ENCODE data around the gene SRGAP3.
"Not testable (repeated sequence)": the region's sequence is repeated elsewhere in the genome, so short reads cannot be mapped to it uniquely, and the experiment has no call there.

The SRGAP3 gene

GRCh38 chr3:9249273-9250192, at the start of gene SRGAP3:
Gene SRGAP3 (minus strand): TSS chr3:9249646. CDS start chr3:9248951, 695 bp downstream.
- DNase-seq (ENCODE audit: low read depth): peak; percentile 70

GRCh38 chr3:9298236-9298635, 48.8 kb upstream of the SRGAP3 start:
- DNase-seq (ENCODE audit: low read depth): no peak

- DNase-seq (ENCODE audit: low read depth): no peak
These were observed 46.8 kb upstream of the SRGAP3 start for GRCh38 chr3:9296241-9296640.

- DNase-seq (ENCODE audit: low read depth): no peak
These were observed 45.6 kb upstream of the SRGAP3 start for GRCh38 chr3:9295007-9295406.

GRCh38 chr3:9293953-9294352, 44.5 kb upstream of the SRGAP3 start:
- DNase-seq (ENCODE audit: low read depth): not testable (repeated sequence)

GRCh38 chr3:9293076-9293475, 43.6 kb upstream of the SRGAP3 start:
- DNase-seq (ENCODE audit: low read depth): no peak

GRCh38 chr3:9292516-9292915, 43.1 kb upstream of the SRGAP3 start:
- no peak for DNase-seq (ENCODE audit: low read depth)

GRCh38 chr3:9291821-9292410, 42.5 kb upstream of the SRGAP3 start:
- DNase-seq (ENCODE audit: low read depth): no peak

- DNase-seq (ENCODE audit: low read depth): no peak
These were observed 41.1 kb upstream of the SRGAP3 start for GRCh38 chr3:9290566-9290965.

- not testable (repeated sequence) for DNase-seq (ENCODE audit: low read depth)
These were observed 32.1 kb upstream of the SRGAP3 start for GRCh38 chr3:9281533-9281932.

GRCh38 chr3:9280451-9281219, 31.2 kb upstream of the SRGAP3 start:
- no peak for DNase-seq (ENCODE audit: low read depth)

- no peak for DNase-seq (ENCODE audit: low read depth)
These were observed 30.5 kb upstream of the SRGAP3 start for GRCh38 chr3:9279966-9280365.

- no peak for DNase-seq (ENCODE audit: low read depth)
These were observed 29.1 kb upstream of the SRGAP3 start for GRCh38 chr3:9278498-9278897.

- no peak for DNase-seq (ENCODE audit: low read depth)
These were observed 28.6 kb upstream of the SRGAP3 start for GRCh38 chr3:9278085-9278484.

- no peak for DNase-seq (ENCODE audit: low read depth)
These were observed 27.4 kb upstream of the SRGAP3 start for GRCh38 chr3:9276761-9277370.

GRCh38 chr3:9271903-9272302, 22.5 kb upstream of the SRGAP3 start:
- DNase-seq (ENCODE audit: low read depth): no peak

GRCh38 chr3:9270704-9271103, 21.3 kb upstream of the SRGAP3 start:
- no peak for DNase-seq (ENCODE audit: low read depth)

GRCh38 chr3:9266716-9267115, 17.3 kb upstream of the SRGAP3 start:
- no peak for DNase-seq (ENCODE audit: low read depth)

- no peak for DNase-seq (ENCODE audit: low read depth)
These were observed 10.9 kb upstream of the SRGAP3 start for GRCh38 chr3:9260305-9260704.

GRCh38 chr3:9257092-9257491, 7.6 kb upstream of the SRGAP3 start:
- no peak for DNase-seq (ENCODE audit: low read depth)

GRCh38 chr3:9255976-9256375, 6.5 kb upstream of the SRGAP3 start:
- no peak for DNase-seq (ENCODE audit: low read depth)

GRCh38 chr3:9254764-9255163, 5.3 kb upstream of the SRGAP3 start:
- no peak for DNase-seq (ENCODE audit: low read depth)

All from non-pigmented ciliary epithelial cell (primary cell).